ENCODE measurements around the gene IFNAR1. TPM values are rescaled to one million over a fixed set of nuclear protein-coding genes. Genes with fewer than 3 reads are reported as not detected.
"Not testable (repeated sequence)": the region's sequence is repeated elsewhere in the genome, so short reads cannot be mapped to it uniquely, and the experiment has no call there.

Gene IFNAR1
- total RNA-seq, 1 donor from 2014 or later: 47.6 TPM

- no peak for ATAC-seq
- no peak for DNase-seq (ENCODE audit: low spot score)
Observed at GRCh38 chr21:33339918-33340317, 15.1 kb downstream of the IFNAR1 start.

GRCh38 chr21:33345751-33346238 is 21.0 kb downstream of the IFNAR1 start:
- ATAC-seq: no peak
- no peak for DNase-seq (ENCODE audit: low spot score)

DNA sequence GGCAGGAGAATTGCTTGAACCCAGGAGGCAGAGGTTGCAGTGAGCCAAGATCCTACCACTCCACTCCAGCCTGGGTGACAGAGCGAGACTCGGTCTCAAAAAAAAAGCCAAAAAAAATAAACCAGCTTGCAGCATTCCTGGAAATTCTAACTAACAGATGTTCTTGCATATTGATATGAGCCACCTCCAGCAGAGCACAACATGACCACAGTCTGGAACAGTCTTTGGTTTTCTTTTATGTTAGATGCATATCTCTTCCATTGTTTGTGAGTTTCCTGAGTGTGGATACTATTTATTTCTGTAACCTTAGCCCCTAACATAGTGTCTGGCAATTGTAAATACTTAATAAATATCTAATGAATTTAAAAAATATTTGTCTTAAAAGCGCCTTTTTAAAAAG is 23.9 kb downstream of the IFNAR1 start:
- DNase-seq (ENCODE audit: low spot score) (no peak), ATAC-seq (no peak)

DNA sequence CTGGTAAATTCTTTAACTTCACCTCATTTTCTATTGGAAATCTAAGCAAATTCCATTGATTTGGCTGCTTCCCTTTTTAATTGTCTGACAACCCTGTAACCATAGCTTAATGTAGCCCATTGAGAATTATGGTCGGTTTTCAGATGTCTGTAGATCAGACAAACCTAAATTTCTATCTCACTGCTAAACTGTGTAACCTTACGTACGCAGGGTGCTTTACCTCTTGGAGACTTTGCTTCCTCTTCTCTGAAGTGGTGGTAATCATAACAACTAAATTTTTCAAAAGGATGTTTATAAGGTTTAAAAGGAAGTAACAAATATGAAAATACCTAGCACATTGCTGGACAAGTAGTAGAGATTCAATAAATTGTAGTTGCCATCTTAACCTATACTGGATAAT is 25.9 kb downstream of the IFNAR1 start:
- ATAC-seq (no peak), DNase-seq (ENCODE audit: low spot score) (no peak)

- no peak for DNase-seq (ENCODE audit: low spot score)
- no peak for ATAC-seq
Observed at GRCh38 chr21:33355355-33355754, 30.6 kb downstream of the IFNAR1 start.

DNA sequence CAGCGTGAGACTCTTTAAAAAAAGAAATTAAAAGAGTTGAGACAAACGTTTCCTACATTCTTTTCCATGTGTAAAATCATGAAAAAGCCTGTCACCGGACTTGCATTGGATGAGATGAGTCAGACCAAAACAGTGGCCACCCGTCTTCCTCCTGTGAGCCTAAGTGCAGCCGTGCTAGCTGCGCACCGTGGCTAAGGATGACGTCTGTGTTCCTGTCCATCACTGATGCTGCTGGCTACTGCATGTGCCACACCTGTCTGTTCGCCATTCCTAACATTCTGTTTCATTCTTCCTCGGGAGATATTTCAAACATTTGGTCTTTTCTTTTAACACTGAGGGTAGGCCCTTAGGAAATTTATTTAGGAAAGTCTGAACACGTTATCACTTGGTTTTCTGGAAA is 31.2 kb downstream of the IFNAR1 start:
- DNase-seq (ENCODE audit: low spot score) (no peak), ATAC-seq (no peak)

DNA sequence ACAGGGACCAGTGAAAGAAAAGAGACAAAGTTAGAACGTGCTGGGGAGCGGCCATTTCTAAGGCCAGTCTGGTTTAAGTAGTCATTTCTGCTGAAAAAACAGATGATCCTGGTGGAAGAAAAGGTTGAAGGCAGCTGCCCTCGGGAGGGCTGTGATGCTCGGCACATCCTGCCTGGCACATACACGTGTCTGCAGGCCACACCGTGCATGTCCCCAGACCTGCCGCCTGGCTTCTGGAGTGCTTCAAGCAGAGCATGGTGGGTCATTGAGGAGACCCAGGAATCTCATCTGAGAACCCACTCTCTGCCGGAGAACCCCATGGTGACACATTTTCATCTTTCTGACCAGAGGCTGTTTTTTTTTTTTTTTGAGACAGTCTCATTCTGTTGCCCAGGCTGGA is 32.4 kb downstream of the IFNAR1 start:
- no peak for DNase-seq (ENCODE audit: low spot score)
- ATAC-seq: no peak

- no peak for DNase-seq (ENCODE audit: low spot score)
Observed at GRCh38 chr21:33359446-33359845, 34.7 kb downstream of the IFNAR1 start.

DNA sequence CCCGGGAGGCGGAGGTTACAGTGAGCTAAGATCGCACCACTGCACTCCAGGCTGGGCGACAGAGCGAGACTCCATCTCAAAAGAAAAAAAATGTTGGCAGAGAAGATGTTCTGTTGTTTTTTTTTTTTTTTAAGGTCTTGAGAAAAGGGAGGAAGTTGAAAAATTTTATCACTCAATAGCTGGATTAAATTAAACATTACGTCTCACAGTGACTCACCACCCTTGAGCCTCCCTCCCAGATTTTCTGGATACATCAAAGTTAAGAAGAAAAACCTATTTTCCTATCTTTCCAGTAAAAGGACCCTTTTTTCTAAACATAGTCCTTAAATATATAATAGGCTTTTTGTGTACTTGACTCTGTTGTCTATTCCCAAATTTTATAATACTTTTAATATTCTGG is 35.5 kb downstream of the IFNAR1 start:
- ATAC-seq (no peak), DNase-seq (ENCODE audit: low spot score) (no peak)

More at GRCh38 chr21:33359446-33359845, 34.7 kb downstream of the IFNAR1 start:
- no peak for ATAC-seq

DNA sequence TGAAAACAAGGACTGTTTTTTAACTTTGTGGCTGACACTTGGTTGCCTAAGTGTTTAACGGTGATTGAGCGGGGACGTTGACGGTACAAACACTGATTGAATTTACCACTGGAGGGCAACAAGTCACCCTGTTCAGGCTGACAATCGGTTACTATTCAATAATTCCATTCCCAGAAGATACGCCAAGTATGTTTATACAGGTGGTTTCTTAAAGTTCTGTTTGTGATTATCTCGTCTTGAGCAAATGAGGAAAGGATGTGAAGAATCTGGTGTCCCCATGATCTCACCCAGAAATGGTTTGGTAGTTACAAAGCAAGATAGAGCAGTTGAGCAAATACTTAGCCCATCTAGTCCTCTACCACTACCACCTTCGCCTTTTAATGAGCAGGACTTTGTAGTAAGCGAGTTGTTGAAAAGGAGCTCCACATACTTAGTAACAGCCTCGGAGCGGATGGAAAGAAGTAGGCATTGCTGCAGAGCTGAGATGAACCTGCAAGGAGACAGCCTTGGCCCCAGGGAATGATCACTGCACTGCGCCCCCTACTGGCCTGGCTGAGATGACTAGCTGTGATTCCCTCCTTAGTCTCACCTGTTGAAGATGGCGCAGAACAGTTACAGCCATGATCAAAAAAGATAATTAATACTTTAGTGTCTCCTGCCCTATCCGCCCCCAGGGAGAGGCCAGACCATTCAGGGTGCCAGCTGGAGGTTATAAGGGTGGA is 36.3 kb downstream of the IFNAR1 start:
- DNase-seq (ENCODE audit: low spot score) (peak; percentile 83), ATAC-seq (peak; percentile 97)

- DNase-seq (ENCODE audit: low spot score) (no peak), ATAC-seq (no peak)
Observed at GRCh38 chr21:33362044-33362555, 37.3 kb downstream of the IFNAR1 start.

DNA sequence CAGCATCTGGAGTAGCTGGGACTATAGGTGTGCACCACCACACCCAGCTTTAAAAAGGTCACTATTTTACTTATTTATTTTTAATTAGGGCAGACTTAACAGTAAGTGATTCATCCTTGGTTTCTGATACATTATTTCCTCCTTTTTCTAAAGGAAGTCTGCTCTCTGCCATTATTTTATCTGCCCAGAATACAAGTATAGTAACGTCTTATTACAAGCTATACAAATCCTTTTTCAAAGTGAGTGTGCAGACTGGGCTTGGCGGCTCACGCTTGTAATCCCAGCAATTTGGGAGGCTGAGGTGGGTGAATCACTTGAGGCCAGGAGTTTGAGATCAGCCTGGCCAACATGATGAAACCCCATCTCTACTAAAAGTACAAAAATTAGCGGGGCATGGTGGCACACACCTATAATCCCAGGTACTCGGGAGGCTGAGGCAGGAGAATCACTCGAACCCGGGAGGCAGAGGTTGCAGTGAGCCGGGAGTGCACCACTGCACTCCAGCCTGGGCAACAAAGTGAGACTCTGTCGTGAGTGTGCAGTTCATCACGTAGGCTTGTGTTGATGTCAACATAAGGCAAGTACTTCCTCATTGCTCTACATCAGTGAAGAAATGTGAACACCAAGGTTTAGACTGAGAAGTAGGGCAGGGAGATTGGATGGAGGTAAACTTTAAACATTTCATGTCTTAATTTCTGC is 39.3 kb downstream of the IFNAR1 start:
- not testable (repeated sequence) for DNase-seq (ENCODE audit: low spot score); ATAC-seq

DNA sequence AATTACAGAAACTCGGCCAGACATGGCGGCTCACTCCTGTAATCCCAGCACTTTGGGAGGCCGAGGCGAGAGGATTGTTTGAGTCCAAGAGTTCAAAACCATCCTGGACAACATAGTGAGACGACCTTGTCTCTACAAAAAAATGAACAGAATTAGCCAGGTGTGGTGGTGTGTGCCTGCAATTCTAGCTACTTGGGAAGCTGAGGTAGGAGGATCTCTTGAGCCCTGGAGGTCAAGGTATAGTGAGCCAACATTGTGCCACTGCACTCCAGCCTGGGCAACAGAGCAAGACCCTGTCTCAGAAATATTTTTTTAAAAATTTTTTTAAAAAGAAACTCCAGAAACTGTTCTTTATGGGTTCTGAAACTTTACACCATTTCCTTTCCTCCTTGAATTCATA is 40.1 kb downstream of the IFNAR1 start:
- DNase-seq (ENCODE audit: low spot score): no peak
- no peak for ATAC-seq

DNA sequence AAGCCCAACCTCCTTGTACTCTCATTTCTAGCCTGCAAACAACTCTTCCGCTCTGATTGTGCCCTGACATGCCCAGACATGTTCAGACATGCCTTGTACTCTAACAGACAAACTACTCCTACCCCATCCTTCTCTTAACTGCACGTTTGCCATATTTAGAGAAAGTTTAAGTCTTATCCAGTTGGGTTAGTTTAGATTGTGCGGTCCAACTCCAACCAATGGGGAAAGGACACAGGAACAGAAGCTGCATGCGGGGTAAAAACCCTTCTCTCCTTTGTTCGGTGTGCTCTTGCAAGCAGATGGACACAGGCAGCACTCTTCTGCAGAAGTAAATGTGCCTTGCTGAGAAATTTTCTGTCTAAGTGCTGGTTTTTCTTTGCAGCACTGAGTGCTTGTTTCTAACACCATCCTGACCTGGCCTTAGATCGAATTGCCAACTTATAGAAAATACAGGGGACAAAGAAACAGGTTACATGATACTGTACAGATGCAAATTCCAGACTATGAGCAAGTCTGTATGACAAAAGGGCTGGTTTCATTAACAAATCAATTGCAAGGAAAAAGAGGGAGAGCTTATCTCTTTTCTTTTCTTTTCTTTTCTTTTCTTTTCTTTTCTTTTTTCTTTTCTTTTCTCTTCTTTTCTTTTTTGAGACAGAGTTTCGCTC is 42.7 kb downstream of the IFNAR1 start:
- no peak for ATAC-seq
- DNase-seq (ENCODE audit: low spot score): no peak

GRCh38 chr21:33368124-33368523 is 43.4 kb downstream of the IFNAR1 start:
- no peak for ATAC-seq
- DNase-seq (ENCODE audit: low spot score): no peak

GRCh38 chr21:33368576-33368975 is 43.8 kb downstream of the IFNAR1 start:
- no peak for ATAC-seq
- no peak for DNase-seq (ENCODE audit: low spot score)

DNA sequence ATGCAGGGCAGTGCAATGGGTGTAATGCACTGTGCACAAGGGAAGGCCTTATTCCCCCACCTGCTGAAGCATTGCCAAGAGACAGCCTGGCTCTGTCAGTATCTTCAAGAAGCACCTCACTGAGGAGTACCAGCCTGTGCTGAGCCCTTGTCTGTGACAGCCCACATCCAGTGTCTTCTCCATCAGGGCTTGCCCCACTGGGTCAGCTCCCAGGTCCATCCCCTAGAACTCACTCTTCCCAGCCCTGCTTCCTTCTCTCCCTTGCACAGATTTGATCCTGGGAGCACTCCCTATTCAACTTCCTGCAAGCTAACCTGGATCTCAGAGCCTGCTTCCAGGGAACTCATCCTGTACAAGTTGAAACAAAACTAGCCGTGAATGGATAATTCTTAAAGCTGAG is 44.8 kb downstream of the IFNAR1 start:
- ATAC-seq (no peak), DNase-seq (ENCODE audit: low spot score) (no peak)

GRCh38 chr21:33370305-33370704 is 45.5 kb downstream of the IFNAR1 start:
- ATAC-seq (no peak), DNase-seq (ENCODE audit: low spot score) (no peak)

DNA sequence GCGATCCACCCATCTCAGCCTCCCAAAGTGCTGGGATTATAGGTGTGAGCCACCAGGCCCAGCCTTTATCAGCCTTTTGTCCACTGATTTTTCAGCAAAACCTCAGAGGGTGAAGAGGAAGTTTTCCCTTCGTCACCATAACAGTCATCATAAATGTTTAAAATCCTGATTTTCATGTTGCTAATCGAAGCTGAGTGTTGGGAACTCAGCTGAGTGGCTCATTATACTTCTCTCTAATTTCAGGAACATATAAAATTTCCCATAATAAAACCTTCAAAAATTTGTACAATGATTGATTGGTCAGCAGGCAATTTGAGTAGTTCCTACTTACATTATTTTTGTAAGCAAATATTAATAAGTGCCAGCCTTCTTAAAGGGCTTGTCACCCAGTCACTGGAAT is 46.6 kb downstream of the IFNAR1 start:
- no peak for ATAC-seq
- no peak for DNase-seq (ENCODE audit: low spot score)

DNA sequence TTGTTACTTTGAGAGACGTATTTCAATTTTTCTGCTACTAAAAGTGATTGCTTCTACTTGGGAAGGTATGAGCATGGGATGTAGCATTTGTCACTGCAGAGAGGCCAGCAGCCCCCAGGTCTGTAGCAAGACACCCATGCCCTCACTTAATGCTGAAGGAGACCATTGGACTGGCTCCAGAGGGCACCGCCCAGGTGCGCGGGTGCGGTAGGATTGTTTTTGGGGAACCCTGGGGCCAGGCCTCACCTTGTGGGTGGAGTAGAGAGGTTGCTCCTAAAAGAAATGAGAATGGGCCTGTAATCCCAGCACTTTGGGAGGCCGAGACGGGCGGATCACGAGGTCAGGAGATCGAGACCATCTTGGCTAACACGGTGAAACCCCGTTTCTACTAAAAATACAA is 47.8 kb downstream of the IFNAR1 start:
- ATAC-seq (no peak), DNase-seq (ENCODE audit: low spot score) (no peak)

DNA sequence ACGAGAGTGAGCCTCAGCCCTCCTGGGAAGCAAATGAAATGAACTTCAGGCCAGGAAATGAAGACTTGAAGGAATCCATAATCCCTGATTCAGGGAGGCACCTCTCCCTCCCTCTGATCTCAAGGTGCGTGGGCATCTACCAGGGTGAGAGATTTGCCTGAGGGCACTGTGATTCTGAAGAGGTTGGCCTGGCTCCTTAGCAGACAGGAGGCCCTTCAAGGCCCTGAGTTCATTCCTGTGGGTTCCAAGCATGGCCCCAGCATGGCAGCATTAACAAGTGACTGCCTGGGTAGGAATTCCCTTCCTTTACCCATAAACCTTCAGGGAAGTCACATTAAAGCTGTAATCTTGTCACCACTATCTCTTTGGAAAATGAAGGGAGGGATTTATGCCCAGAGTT is 48.7 kb downstream of the IFNAR1 start:
- DNase-seq (ENCODE audit: low spot score) (no peak), ATAC-seq (no peak)

DNA sequence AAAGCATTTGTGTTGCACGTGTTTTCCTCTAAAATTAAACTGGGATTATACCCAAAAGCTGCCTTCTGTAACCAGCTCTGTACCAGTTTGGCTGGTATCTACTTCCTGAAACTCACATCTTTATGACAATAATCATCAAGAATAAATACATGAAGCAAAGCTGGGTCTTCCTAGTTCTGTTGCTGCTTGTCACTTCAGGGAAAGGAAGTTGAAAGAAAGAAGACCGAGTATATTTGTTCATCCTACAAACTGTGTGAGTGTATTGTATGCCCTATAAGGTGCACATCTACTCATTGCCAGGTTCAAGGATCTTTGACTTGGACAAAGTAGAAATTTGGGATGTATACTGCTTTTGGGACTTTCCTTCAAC is 49.3 kb downstream of the IFNAR1 start:
- ATAC-seq (no peak), DNase-seq (ENCODE audit: low spot score) (no peak)

Data from left lobe of liver (tissue), 2 donors.